GM21447 (cell line): ENCODE results near the gene FBXO8.

Experiments
- ATAC-seq: cut with Tn5 transposase; IDR thresholded peaks from one replicate; pipeline ENCODE4 v1.9.1; 2021; ENCODE audit not compliant: unreplicated experiment

Gene FBXO8

GRCh38 chr4:174248407-174248806, 35.1 kb downstream of the FBXO8 start:
- ATAC-seq: no peak

- ATAC-seq: no peak
Observed at GRCh38 chr4:174245714-174246113, 37.8 kb downstream of the FBXO8 start.

- no peak for ATAC-seq
Observed at GRCh38 chr4:174244441-174244840, 39.0 kb downstream of the FBXO8 start.

GRCh38 chr4:174241162-174241561, 42.3 kb downstream of the FBXO8 start:
- no peak for ATAC-seq

GRCh38 chr4:174236359-174236758, 47.1 kb downstream of the FBXO8 start:
- no peak for ATAC-seq

- ATAC-seq: no peak
Observed at GRCh38 chr4:174230680-174231079, 52.8 kb downstream of the FBXO8 start.

- no peak for ATAC-seq
Observed at GRCh38 chr4:174230148-174230547, 53.3 kb downstream of the FBXO8 start.

DNA sequence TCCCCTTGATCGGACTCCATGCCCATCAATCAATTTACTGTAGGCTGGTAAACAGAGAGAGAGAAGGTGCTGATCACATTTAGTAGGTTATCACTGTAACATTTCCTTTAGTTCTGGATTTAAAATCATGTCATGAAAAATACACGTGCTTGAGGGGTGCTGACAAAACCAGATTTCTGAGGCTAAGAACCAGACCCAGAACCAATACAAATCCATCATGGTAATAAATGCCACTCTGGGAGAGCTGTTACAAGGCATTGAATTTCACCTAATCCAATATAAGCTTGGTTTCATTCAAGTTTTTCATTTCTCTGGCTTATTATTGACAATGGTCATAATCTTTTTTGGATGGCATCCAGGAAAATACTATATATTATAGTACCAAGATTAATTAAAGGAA, 54.5 kb downstream of the FBXO8 start:
- ATAC-seq: no peak

- ATAC-seq: no peak
Observed at GRCh38 chr4:174225349-174226049, 58.0 kb downstream of the FBXO8 start.

GRCh38 chr4:174224550-174224949, 58.9 kb downstream of the FBXO8 start:
- ATAC-seq: no peak

GRCh38 chr4:174222266-174222872, 61.1 kb downstream of the FBXO8 start:
- ATAC-seq: peak; percentile 85

DNA sequence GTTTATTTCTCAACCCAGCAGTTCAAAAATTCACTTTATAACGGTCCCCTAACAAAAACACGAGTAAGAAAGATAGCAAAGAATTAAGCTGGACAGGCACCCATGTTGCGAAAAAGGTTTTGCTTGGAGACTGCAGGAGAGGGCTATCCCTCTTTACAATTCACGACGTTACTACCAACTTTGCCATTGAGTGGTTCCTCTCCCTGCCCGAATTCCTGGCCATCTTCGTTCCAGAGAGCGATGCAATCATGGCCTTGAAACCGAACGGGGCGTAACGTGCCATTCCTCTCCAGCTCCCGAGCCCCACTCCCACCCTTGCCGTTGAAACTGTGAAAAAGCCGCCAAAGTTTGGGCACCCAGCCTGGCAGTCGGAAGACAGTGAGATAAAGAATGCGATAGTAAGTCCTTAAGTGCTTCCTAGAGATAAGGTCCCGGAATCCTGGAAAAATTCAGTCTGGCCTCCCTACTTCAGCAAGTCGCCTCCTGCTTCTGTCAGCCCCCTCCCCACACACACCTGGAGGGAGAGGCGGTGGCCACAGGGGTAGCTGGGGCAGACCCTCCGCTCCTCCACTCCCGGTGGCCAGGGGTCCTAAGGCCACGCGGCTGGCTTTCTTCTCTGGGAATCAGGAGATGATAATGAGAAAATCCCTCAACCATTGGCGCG, 65.2 kb downstream of the FBXO8 start:
- no peak for ATAC-seq

- no peak for ATAC-seq
Observed at GRCh38 chr4:174217273-174218126, 66.0 kb downstream of the FBXO8 start.

GRCh38 chr4:174216799-174217272, 66.6 kb downstream of the FBXO8 start:
- ATAC-seq: no peak

DNA sequence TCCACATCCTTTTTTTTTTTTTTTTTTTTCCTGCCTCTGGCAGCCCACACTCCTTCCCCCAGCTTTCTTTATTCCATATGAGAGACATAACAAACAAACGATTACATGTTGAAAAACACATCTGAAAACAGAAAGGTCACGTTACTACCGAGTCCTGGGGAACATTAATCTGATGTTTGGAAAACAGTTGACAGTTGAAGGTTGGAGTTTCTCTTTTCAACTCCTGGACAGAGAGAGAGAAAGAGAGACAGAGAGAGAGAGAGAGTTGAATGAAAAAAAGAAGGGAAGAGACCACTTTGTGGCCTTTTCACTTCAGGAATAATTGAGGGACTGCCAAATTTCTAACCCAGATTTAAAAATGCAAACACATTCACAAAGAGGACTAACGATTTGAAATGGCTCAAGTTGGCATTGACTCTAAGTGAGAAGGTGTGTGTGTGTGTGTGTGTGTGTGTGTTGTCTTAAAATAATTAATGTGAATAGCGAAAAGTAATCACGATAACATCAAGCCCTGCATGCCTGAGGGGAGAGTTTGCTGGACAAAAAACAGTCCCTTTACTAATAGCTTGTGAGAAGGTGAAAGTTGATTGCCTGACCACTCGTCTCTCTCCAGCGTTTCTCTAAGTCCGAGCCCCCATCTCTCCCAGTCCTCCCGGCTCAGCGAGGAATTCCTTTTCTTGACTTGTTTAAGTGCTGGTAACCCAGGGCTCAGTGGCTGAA, 67.3 kb downstream of the FBXO8 start:
- no peak for ATAC-seq

DNA sequence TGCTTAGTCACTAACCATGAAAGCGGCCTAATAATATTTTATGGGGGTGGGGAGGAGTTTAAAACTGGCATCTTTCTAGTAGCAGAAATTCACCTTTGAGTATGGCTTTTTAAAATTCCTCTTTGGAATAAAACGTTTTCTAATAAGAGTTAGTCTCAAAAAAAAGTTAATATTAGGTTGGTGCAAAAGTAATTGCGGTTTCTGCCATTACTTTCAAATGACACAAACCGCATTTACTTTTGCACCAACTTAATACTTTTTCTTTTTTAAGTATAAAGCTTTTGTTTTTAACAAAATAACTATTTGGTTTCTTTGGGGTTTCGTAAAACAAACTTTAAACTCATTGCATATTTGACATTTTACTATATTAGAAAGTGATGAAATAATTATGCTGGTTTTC, 68.4 kb downstream of the FBXO8 start:
- ATAC-seq: no peak

DNA sequence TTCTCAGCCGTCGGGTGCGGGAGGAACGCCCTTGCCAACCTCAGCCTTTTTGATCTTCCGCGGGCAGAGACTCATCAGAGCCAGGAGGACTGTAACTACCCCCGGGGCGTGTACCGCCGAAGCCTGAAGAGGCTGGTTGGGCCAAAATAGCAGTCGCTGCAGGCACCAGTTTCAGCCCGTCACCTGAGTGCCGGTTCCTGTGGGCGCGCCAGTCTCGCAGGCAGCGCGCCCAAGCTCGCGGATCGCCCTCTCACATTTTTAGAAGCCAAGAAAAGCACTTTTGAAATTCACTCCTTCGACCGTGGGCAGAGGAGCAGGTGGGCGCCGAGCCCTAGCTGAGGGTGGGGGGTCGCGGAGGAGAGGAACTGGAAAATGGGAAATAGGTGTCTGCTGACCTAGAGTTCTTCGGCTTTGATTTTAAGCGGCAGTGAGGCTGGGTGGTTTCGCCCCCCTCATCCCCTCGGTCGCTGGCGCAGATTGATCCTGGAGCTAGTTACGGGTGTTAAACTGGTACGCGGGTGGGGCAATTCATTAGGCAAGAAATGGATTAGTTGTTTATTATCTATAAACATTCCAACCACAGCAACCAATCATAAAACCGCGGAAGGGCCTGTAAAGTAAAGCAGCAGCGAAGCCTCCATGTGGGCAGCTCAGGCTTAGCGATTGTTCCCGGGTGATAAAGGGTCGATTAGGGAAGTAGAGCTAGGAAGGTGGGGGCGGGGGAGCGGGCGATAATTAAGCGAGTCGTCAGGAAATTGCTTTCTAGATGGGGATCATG, 69.2 kb downstream of the FBXO8 start:
- ATAC-seq: no peak

DNA sequence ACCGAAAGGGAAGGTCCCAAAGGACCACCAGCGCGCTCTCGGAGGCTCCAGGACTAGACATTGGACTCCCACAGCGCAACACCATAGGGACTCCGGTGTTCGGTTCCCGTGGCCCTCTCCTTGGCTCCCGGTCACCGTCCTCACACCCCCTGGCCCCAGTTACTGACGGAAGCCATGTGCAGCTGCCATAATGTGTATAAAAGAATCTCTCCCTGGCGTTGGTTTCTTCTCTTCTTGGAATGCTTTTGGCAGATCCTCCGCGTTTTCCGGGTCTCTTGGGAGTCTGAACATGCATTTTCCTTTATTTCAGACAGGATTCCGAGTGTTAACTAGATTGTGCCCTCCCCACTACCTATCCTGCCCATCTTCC, 69.8 kb downstream of the FBXO8 start:
- ATAC-seq: no peak

- ATAC-seq: no peak
Observed at GRCh38 chr4:174212061-174212460, 71.4 kb downstream of the FBXO8 start.

DNA sequence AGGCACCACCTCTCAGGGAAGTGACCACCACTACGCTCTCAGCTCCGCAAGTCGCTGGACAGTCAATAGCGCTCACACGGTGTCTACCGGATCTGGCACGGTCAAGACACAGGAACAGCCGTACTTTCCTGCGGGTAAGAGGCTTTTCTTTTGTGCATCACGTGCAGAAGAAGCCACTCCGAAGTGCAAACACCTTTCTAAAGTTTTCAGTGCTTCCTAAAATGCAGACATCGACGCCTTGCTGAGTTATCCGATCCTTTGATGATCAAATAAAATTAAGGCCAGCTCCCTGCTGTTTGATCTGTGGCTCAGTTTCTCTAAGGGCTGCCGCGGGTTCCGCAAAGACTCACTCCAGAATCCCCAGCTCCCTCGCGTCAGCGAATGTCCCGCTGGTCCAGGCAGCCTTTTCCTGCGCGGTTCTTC, 71.8 kb downstream of the FBXO8 start:
- ATAC-seq: no peak
